Keratinocyte (primary cell): ENCODE data around the gene LOXHD1.

Source experiments
- CTCF ChIP-seq, 3 experiments: IDR thresholded peaks in 1 of 3; conservative IDR thresholded peaks in 1 of 3; optimal IDR thresholded peaks in 1 of 3; 2 replicates in 2 of 3; 3 replicates in 1 of 3; pipeline versions ENCODE3 to v1.5.1; 2011; ENCODE audit warnings: low read length in 3 of 3, mild to moderate bottlenecking in 3 of 3, moderate library complexity in 2 of 3, control low read depth in 1 of 3, inconsistent platforms in 1 of 3; ENCODE audit not compliant: insufficient read depth in 2 of 3; ENCODE audit errors: extremely low read depth in 1 of 3
- EZH2 ChIP-seq: IDR thresholded peaks from one replicate; pipeline ENCODE4 v1.6.1; 2012; ENCODE audit warnings: inconsistent platforms, mild to moderate bottlenecking, low read length, moderate library complexity

- no peak for TF ChIP-seq CTCF (optimal IDR thresholded peaks at IDR 0.05 in 1 of 3, IDR thresholded peaks at IDR 0.05 in 1 of 3, conservative IDR thresholded peaks at IDR 0.05 in 1 of 3; ENCODE audit: extremely low read depth in 1 of 3, insufficient read depth in 2 of 3, low read length in 3 of 3)
- TF ChIP-seq EZH2 = no peak
Observed at GRCh38 chr18:46531482-46531881, 125.5 kb downstream of the LOXHD1 start.
